HEK293 (cell line): Measurements from ENCODE around the gene HAUS1.
A peak's percentile ranks its signal among the peaks of the same experiment; 100 is the strongest.

Source experiments
- CTCF ChIA-PET: fragments of 350-600 bp; formaldehyde crosslinking; extraction: SDS; loops from one replicate; lab custom pipeline; 2021; ENCODE audit warnings: antibody characterized with exemption; lab: Yijun Ruan, JAX
- POLR2A ChIA-PET: fragments of 300-600 bp; formaldehyde crosslinking; extraction: SDS; loops from one replicate; lab custom pipeline; 2020; ENCODE audit warnings: antibody characterized with exemption, inconsistent platforms; lab: Yijun Ruan, JAX
- H3K27ac ChIP-seq: fragments of 200-500 bp; sonication (Bioruptor generic); 2 replicates; pipeline ENCODE4 v1.5.1; 2014; ENCODE audit warnings: low read depth, low read length, control low read depth, inconsistent platforms; ENCODE audit errors: extremely low read depth
- H3K36me3 ChIP-seq, 2 experiments: fragments of 200-500 bp in 1 of 2; sonication (Bioruptor generic) in 1 of 2; 1 replicate in 1 of 2; 2 replicates in 1 of 2; pipeline ENCODE4 v1.5.1; 2014 to 2017; ENCODE audit warnings: inconsistent platforms in 2 of 2, low read length in 2 of 2; ENCODE audit not compliant: control insufficient read depth in 2 of 2, insufficient read depth in 1 of 2
- H3K4me1 ChIP-seq: fragments of 200-500 bp; sonication (Bioruptor generic); 2 replicates; pipeline ENCODE4 v1.5.1; 2014; ENCODE audit warnings: mild to moderate bottlenecking, low read length, inconsistent platforms; ENCODE audit not compliant: control insufficient read depth, insufficient read depth
- H3K4me3 ChIP-seq: 2 replicates; pipeline ENCODE4 v1.5.1; 2011; ENCODE audit warnings: low read depth, mild to moderate bottlenecking, control low read depth, low read length, moderate library complexity
- H3K9me3 ChIP-seq: fragments of 200-500 bp; sonication (Bioruptor generic); 2 replicates; pipeline ENCODE4 v1.5.1; 2014; ENCODE audit warnings: low read depth, low read length, inconsistent platforms; ENCODE audit not compliant: control insufficient read depth, insufficient read depth
- BCL11B ChIP-seq: fragments of 450-650 bp; formaldehyde crosslinking; IDR thresholded peaks from 2 replicates; pipeline ENCODE4 v1.5.1; 2016; ENCODE audit warnings: low read depth, missing biosample characterization, missing genetic modification characterization
- EGR2 ChIP-seq: fragments of 450-650 bp; formaldehyde crosslinking; IDR thresholded peaks from 2 replicates; pipeline ENCODE4 v1.5.1; 2016; ENCODE audit warnings: low read depth, missing biosample characterization, missing genetic modification characterization
- GLIS2 ChIP-seq: fragments of 450-650 bp; formaldehyde crosslinking; IDR thresholded peaks from 2 replicates; pipeline ENCODE4 v1.5.1; 2016; ENCODE audit warnings: missing biosample characterization, missing genetic modification characterization
- KLF10 ChIP-seq: fragments of 450-650 bp; IDR thresholded peaks from 2 replicates; pipeline ENCODE4 v1.5.1; 2018; ENCODE audit warnings: missing biosample characterization, mild to moderate bottlenecking, missing genetic modification characterization
- KLF8 ChIP-seq: fragments of 450-650 bp; formaldehyde crosslinking; IDR thresholded peaks from 2 replicates; pipeline ENCODE4 v1.5.1; 2016; ENCODE audit warnings: missing biosample characterization, missing genetic modification characterization
- PATZ1 ChIP-seq: fragments of 450-650 bp; formaldehyde crosslinking; IDR thresholded peaks from 2 replicates; pipeline ENCODE4 v1.5.1; 2016; ENCODE audit warnings: missing biosample characterization, missing genetic modification characterization
- ZBTB1 ChIP-seq: fragments of 450-650 bp; formaldehyde crosslinking; IDR thresholded peaks from 2 replicates; pipeline ENCODE4 v1.5.1; 2016; ENCODE audit warnings: missing biosample characterization, missing genetic modification characterization
- ZBTB26 ChIP-seq: fragments of 450-650 bp; formaldehyde crosslinking; optimal IDR thresholded peaks from 2 replicates; pipeline ENCODE3; 2016; ENCODE audit warnings: missing biosample characterization, mild to moderate bottlenecking, missing genetic modification characterization
- ZBTB49 ChIP-seq: fragments of 450-650 bp; formaldehyde crosslinking; IDR thresholded peaks from 2 replicates; pipeline ENCODE4 v1.5.1; 2016; ENCODE audit warnings: missing biosample characterization, missing genetic modification characterization, low read depth
- ZBTB8A ChIP-seq: fragments of 450-650 bp; formaldehyde crosslinking; IDR thresholded peaks from 2 replicates; pipeline ENCODE4 v1.5.1; 2016; ENCODE audit warnings: missing biosample characterization, missing genetic modification characterization
- ZFHX2 ChIP-seq: fragments of 450-650 bp; formaldehyde crosslinking; conservative IDR thresholded peaks from 2 replicates; pipeline ENCODE4 v1.5.1; 2016; ENCODE audit warnings: missing biosample characterization, missing genetic modification characterization
- ZNF133 ChIP-seq: fragments of 450-650 bp; formaldehyde crosslinking; IDR thresholded peaks from 2 replicates; pipeline ENCODE4 v1.5.1; 2016; ENCODE audit warnings: missing biosample characterization, missing genetic modification characterization
- ZNF18 ChIP-seq: fragments of 450-650 bp; formaldehyde crosslinking; IDR thresholded peaks from 2 replicates; pipeline ENCODE4 v1.5.1; 2016; ENCODE audit warnings: missing biosample characterization, missing genetic modification characterization
- ZNF335 ChIP-seq: fragments of 450-650 bp; formaldehyde crosslinking; conservative IDR thresholded peaks from 2 replicates; pipeline ENCODE4 v1.5.1; 2016; ENCODE audit warnings: missing biosample characterization, missing genetic modification characterization
- ZNF391 ChIP-seq: fragments of 450-650 bp; formaldehyde crosslinking; IDR thresholded peaks from 2 replicates; pipeline ENCODE4 v1.5.1; 2016; ENCODE audit warnings: low read depth, missing biosample characterization, missing genetic modification characterization, borderline replicate concordance
- ZNF558 ChIP-seq: fragments of 450-650 bp; formaldehyde crosslinking; IDR thresholded peaks from 2 replicates; pipeline ENCODE4 v1.5.1; 2016; ENCODE audit warnings: missing biosample characterization, missing genetic modification characterization
- ZNF623 ChIP-seq: fragments of 450-650 bp; formaldehyde crosslinking; IDR thresholded peaks from 2 replicates; pipeline ENCODE4 v1.5.1; 2016; ENCODE audit warnings: missing biosample characterization, missing genetic modification characterization
- ZNF664 ChIP-seq: fragments of 450-650 bp; formaldehyde crosslinking; IDR thresholded peaks from 2 replicates; pipeline ENCODE4 v1.5.1; 2016; ENCODE audit warnings: missing biosample characterization, missing genetic modification characterization
- ZNF76 ChIP-seq: fragments of 450-650 bp; formaldehyde crosslinking; IDR thresholded peaks from 2 replicates; pipeline ENCODE4; 2016; ENCODE audit warnings: low read depth, missing biosample characterization, missing genetic modification characterization, borderline replicate concordance
- ZSCAN23 ChIP-seq: fragments of 450-650 bp; formaldehyde crosslinking; IDR thresholded peaks from 2 replicates; pipeline ENCODE4 v1.5.1; 2016; ENCODE audit warnings: missing biosample characterization, missing genetic modification characterization
- ZXDB ChIP-seq: fragments of 450-650 bp; formaldehyde crosslinking; IDR thresholded peaks from 2 replicates; pipeline ENCODE4 v1.5.1; 2016; ENCODE audit warnings: missing biosample characterization, missing genetic modification characterization

HAUS1 gene

GRCh38 chr18:46070815-46071652 lies 33.2 kb upstream of the HAUS1 start:
- 0 out of 2 replicates have a peak, but pooled peaks have one; percentile 16 for TF ChIP-seq ZNF335 (tag by site-specific recombination)
- TF ChIP-seq ZSCAN23 = no peak
- peak overlapping the region; percentile 65 for H3K4me3 ChIP-seq
- no peaks in the 10 kb centered on the region for H3K4me1 ChIP-seq
- no peaks in the 10 kb centered on the region for H3K36me3 ChIP-seq
- H3K9me3 ChIP-seq = no peaks in the 10 kb centered on the region
- ChIA-PET POLR2A (interaction anchor here (0.6 kb wide), 1 partner anchor 100 kb away, joined by 3 read pairs; no protein-coding TSS in a partner anchor), CTCF (interaction anchor here (0.7 to 3.7 kb wide), 4 partner anchors 13 to 406 kb away, joined by 3 to 48 read pairs (median 4); no protein-coding TSS in a partner anchor)
- peak overlapping the region; percentile 59; the same call in 1 of the 2 replicates for H3K27ac ChIP-seq

GRCh38 chr18:46071653-46072375 lies 32.4 kb upstream of the HAUS1 start, which contains the start of gene PSTPIP2:
Gene PSTPIP2, minus strand, starts transcription at chr18:46072260. Its CDS starts 72 bp downstream, at chr18:46072188.
- H3K9me3 ChIP-seq = no peaks in the 10 kb centered on the region
- H3K4me1 ChIP-seq = no peaks in the 10 kb centered on the region
- H3K4me3 ChIP-seq = peak within 1 kb of the TSS; percentile 65
- ChIA-PET CTCF (interaction anchor here (0.9 to 3.7 kb wide), 4 partner anchors 11 to 407 kb away, joined by 4 to 48 read pairs (median 8); no protein-coding TSS in a partner anchor), POLR2A (interaction anchor here (0.6 kb wide), 1 partner anchor 101 kb away, joined by 3 read pairs; no protein-coding TSS in a partner anchor)
- peak within 1 kb of the TSS; percentile 59; the same call in 1 of the 2 replicates for H3K27ac ChIP-seq
- H3K36me3 ChIP-seq = no peaks in the 10 kb centered on the region
- TF ChIP-seq ZNF133 (no peak), PATZ1 (peak; percentile 54; the same call in 1 of the 2 replicates), ZNF558 (no peak), ZBTB49 (tag by site-specific recombination) (no peak), KLF8 (0 out of 2 replicates have a peak, but pooled peaks have one; percentile 17), ZNF76 (no peak), ZNF623 (tag by site-specific recombination) (no peak), EGR2 (no peak), ZNF664 (tag by site-specific recombination) (no peak), BCL11B (tag by site-specific recombination) (no peak), KLF10 (tag by site-specific recombination) (peak; percentile 28; the same call in 1 of the 2 replicates), ZFHX2 (peak; percentile 40; the same call in 1 of the 2 replicates), GLIS2 (peak; percentile 80), ZNF18 (tag by site-specific recombination) (no peak), ZBTB26 (tag by site-specific recombination) (peak; percentile 79), ZNF391 (tag by site-specific recombination) (peak; percentile 51; the same call in 1 of the 2 replicates), ZBTB8A (tag by site-specific recombination) (0 out of 2 replicates have a peak, but pooled peaks have one; percentile 16), ZBTB1 (no peak), ZNF335 (tag by site-specific recombination) (peak; percentile 70; the same call in 1 of the 2 replicates), ZXDB (tag by site-specific recombination) (peak; percentile 46; the same call in 1 of the 2 replicates)
